ENCODE measurements around the gene IL17D.

Gene IL17D

DNA sequence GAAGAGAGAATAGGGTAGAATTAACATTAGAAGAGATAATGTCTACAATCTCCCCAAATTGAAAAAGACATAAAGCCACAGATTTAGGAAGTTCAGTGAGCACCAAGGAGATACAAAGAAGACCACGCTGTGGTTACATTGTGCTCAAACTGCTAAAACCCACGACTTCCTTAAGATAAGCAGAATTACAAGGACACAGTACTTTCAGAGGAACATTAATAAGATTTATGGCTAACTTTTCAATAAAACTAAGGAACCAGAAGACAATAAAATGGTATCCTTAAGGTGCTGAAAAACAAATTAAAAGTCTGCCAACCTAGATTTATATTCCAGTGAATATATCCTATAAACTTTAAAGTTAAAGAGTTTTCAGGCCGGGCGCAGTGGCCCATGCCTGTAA is 7.4 kb upstream of the IL17D start:
- no peak for DNase-seq

DNA sequence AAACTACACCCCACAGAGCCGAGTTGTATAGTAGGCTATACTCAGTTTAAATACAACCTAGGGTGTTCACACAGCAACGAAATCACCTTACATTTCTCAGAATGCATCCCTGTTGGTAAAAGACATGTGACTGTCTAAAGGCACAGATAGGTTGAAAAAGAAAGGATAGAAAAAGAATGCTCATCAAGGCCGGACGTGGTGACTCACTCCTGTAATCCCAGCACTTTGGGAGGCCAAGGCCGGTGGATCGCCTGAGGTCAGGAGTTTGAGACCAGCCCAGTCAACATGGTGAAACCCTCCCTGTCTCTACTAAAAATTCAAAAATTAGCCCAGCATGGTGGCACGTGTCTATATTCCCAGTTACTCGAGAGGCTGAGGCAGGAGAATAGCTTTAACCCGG is 3.8 kb upstream of the IL17D start:
- DNase-seq, result no peak

DNA sequence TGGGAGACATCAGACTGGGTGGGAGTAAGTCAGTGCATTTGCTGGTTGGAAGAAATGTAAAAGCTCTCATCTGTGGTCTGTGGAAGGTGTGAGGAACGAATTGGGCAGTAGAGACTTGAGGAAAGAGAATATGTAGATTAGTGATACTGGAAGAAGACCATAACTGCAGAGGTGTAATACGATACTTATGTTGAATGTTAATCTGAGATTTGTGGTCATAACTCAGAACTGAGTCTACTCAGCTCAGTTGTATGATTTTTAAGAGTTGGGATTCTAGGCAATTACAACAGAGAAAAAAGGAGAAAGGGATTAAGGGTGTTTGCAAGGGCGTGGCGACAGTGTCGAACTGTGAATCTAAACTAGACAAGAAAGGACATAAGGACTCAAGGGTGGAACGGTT is 3.2 kb upstream of the IL17D start:
- DNase-seq, result no peak

DNA sequence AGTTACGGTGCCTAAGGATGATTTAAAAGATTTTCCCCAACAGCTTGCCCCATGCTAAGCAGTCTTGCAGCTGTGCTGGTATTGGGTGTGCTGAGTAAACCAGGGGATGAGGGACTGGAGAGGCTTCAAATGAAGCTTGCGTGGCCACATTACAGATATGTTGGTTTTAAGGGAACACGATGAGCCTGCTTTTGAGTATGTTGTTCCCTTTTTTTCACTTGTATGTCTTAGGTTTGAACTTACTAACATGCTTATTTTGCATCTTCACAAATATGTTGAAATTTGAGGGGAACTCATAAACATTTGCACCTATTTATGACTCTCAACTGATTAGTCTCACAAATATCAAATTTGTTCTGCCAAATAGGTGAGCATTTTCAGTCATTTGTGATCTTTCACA is 2.0 kb upstream of the IL17D start:
- no peak for DNase-seq

DNA sequence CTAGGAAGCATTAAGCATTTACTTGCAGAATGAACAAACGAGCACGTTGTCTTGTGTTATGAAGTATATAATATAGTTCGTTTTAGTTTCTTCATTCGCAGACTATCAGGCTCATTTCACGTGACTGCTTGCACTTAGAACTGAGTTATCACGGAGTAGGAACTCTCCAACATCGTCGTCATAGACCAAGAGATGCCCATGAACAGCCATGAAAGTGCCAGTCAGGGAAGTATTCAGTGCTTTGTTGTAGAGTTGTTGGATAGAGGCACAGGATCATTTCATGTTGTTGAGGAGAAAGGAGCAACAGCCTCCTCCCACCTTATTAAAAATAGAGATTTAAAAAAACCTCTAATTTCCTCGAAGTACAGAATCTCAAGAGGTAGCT is 977 bp upstream of the IL17D start:
- peak; percentile 70 for DNase-seq

DNA sequence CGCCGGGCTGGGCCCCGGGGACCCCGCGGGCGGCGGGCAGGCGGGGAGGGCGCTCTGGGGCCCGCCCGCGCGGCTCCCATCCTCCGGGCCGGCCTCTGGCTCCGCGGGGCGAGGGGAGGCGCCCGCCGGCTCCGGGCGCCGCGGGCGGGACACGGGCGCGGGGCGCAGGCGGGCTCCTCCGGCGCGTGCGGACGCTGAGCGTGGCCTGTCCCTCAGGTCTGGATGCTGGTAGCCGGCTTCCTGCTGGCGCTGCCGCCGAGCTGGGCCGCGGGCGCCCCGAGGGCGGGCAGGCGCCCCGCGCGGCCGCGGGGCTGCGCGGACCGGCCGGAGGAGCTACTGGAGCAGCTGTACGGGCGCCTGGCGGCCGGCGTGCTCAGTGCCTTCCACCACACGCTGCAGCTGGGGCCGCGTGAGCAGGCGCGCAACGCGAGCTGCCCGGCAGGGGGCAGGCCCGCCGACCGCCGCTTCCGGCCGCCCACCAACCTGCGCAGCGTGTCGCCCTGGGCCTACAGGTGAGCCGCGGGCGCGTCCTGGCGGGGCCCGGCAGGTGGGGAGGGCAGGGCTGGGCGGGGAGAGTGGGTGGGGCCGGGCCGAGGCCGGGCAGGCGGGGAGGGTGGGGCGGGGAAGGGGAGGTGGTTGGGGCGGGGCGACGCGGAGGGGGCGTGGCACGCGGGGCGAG is 420 bp downstream of the IL17D start:
- DNase-seq, result peak; percentile 90

DNA sequence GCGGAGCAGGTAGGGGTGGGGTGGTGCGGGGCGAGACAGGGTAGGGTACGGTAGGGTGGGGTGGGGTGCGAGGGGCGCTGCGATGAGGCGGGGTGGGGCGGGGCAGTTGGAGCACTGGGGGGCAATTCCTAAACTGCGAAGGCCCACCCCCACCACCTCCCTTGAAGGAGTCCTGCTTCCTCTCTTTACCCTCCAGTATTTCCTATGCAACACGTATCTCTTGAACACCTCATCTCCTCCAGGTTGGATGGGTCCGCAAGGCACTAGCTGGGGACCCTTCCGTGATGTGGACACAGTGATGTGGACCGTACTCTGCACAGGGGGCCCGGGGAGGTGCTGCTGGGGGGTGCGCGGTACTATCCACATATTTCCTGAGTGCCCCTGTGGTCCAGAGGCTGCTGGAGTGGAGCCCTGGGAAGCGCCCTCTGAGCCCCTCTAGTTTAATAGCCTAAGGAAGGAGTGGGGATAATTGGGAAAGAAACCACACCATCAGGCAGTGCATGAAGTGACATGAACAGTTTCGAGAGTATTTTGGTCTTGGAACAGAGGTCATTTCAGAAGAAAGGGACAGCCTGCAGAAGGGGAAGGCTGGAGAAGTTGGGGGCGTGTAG is 1.1 kb downstream of the IL17D start:
- no peak for DNase-seq

DNA sequence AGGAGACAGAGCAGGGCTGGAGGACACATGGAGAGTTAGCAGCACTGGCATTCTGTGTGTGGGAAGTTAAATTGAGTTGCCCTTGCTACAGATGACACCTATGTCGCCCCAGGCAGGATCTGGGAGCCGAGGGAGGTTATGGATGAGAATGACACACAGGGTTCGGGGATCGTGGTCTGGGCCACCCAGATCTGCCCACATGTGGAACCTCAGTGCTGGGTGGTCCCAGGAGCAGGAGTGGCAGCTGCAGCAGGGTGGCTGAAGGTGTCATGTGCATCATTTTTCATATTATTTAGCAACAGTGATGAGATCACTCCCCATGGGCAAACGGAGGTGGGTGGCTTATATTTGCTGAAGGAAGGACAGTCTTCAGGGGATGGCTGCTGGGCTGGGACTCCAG is 3.2 kb downstream of the IL17D start:
- DNase-seq, result no peak

DNA sequence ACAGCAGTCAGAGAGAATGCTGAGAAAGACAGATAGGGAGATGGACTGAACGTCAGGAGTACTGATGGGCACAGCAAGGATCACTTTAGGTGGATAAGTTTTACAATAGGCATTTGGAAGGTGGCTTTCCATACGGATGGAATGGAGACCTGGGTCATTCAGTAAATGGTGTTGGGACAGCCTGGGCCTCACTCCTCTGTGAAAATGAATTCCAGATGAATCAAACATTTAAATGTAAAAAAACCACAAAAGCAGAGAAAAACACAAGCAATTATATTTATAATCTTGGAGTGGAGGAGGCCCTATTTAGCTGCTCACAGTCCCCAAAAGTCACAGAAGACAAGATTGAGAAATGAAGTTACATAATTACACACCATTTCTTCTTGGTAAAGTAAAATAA is 4.7 kb downstream of the IL17D start:
- DNase-seq, result no peak

DNA sequence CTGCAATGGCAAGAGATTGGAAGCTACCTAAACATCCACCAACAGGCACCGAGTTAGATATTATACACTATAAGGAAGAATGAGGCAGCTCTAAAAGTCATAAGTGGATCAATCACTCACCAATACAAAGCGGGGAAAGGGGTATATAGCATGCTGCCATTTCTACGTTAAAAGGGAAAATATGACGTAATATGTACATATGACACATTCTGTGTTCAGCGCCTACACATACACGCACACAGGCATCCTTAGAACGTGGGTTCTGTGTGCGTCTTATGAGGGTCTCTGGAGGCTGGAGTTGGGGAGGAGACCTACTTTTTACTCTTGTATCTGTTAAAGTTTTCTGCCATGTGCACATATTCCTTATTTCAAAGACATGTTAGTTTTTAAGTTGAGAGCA is 5.9 kb downstream of the IL17D start:
- no peak for DNase-seq

DNA sequence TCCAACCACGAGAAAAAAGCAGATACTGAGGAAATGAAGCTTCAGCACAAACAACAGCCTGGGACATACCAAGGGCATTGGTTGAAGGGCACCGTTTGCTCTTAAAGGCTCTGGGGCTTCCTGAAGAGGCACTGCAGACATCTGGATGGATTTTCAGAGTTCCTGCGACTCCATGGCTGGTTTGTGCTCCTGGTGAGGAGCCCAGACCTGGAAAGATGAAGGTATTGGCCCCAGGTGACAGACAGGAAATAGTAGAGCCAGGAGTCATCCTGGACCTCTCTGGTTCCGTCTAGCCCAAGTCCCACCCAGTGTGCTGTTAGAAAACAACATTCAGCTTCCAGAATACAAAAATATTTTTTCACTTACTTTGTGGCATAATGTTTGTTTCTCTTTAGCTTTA is 6.3 kb downstream of the IL17D start:
- DNase-seq, result no peak

DNA sequence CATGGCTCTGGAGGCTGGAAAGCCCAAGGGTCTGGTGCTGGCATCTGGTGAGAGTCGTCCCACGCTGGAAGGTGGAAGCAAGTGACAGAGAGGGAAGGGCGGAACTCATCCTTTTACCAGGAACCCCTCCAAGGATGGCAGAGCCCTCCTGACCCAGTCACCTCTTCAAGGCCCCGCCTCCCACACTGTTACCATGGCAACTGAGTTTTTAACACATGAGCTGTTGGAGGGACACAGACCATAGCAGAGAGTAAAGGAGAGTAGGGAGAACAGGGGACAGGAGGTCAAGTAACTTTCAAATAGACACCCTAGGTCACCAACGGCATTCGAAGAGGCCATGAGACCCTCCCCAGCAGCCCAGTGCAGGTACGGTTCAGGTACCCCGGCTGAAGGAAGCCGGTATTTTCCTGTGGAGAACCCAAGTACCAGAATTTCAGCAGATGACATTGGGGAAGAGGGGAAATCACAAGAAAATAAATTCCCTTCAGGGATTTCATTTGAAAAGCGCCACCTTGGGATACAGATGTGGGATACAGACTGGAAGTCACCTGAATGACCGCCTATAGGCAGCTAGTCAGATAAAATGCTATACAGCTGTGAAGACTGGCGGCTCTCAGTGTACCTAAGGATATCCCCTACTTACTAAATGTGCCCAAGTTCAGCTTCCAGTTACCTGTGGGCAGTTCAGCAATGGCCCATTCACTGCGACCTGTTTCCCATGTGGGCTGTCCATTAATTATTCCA is 8.0 kb downstream of the IL17D start:
- DNase-seq, result peak; percentile 57

DNA sequence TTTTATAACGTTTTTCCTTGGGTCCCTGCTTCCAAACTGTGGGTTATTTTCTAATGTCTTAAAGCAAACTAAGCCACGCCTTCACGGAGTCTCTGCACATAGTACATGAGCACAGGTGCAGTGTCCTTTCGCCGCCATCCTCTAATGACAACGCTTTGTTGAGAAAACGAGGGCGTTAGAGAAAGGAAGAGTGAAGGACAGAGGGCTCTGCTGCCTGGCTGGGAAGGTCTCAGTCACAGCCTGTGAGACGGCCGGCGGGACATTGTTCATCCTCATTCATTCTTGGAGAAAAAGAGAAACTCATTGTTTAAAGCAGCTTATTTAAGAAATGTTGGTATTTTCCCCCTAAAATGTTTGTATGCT is 9.5 kb downstream of the IL17D start:
- peak; percentile 55 for DNase-seq

DNA sequence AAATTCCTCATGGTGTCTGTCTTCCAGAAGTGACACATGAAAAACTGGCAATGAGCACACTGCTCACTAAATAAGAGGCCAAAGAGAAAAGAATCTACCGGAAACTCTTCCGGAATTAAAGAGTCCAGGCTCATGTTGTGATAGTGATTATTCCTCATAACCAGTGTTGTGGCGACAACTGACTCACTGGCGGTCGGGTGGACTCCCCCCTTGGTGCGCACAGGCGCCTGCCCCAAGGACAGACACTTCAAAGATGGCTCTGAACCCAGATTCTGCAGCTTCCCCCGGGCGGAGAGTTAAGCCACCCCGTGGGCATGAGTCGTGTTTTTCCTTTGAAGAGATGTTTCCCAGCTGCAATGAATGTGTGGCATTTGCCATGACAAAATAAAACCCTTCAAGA is 10.3 kb downstream of the IL17D start:
- no peak for DNase-seq

DNA sequence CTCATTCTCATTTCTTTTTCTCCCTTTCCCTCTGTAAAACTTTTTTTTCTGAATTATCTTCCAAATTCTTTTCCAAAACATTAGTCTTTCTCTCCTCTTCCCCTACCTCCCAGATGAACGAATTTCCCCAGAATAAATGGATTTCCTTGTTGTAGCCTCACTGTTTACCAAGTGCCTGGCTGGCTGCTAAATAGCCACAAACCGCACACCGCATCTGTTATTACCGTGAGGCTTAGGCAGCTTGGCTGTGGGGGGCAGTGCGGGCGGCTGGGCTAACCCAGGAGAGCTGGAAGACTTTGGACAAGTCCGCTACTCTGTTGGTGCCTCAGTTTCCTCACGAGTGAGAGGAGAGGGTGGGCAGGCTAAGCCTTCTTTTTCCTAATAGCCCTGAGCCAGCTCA is 10.7 kb downstream of the IL17D start:
- DNase-seq, result peak; percentile 39

DNA sequence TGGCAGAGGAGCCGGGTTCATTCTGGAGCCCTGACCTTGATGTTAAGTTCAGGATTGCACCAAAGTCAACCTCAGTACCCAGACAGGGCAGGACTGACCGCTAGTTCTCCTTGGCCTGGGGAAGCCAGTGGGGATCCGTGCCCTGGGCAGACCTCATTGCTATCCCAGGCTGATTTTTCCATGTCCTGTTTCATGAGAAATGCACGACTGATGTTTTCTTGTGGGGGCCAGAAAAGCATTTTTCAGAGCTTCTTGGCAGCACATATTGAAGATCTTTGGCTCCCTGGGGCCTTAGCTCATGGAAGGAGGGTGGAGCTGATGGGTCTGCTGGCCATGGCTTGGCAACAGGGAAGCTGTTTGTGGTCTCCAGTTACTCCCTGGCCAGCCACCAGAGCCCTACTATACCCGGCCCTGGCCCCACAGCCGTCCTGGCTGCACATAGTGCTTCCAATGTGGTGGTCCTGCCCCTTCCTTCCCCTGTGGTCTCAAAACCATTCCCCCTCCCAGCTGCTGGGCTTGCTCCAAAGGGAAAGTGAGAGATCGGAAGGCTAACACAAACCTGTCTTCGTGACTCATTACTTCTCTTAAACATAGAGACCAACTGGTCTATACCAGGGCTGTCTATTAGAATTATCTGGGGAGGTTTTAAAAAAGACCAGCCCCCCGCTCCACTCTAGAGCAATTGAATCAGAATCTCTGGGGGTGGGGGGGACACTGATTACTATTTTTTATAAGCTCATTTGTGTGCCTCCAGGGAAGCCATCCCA is 11.2 kb downstream of the IL17D start:
- DNase-seq, result peak; percentile 73

DNA sequence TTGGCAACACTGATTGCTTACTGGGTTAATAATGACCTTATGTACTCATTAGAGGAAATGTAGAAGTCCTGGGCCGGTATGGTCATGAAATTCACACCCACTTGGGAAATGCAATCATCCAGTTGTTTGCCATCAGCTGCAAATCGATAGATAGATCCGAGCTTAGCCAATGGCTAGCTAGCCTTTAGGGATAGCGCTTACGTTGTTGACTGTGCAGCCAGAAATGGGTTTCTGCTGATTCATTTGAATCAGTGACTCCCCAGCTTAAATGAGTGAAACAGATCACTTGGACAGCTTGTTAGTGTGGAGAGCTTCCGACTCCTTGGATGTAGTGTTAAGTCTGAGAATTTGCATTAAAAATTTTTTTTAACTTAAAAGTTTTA is 11.8 kb downstream of the IL17D start:
- DNase-seq, result no peak

DNA sequence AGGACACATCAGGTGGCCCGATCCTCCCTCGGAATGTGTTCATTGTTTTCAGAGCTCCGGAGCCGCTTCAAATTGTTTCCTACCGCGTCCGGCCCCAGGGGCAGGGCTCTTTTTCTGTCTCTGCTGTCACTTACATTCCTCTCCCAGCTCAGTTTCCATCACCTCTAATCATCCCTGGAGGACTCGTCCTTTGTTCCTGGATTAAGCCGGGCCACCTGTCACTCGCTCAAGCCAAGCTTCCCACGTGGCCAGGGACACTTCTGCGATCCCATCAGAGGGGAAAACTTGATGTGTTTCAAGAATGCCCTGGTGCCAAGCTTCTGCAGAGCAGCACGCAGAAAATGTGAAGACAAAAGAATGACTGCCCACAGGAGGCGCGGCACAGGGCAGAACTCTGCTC is 13.5 kb downstream of the IL17D start:
- DNase-seq, result peak; percentile 91

DNA sequence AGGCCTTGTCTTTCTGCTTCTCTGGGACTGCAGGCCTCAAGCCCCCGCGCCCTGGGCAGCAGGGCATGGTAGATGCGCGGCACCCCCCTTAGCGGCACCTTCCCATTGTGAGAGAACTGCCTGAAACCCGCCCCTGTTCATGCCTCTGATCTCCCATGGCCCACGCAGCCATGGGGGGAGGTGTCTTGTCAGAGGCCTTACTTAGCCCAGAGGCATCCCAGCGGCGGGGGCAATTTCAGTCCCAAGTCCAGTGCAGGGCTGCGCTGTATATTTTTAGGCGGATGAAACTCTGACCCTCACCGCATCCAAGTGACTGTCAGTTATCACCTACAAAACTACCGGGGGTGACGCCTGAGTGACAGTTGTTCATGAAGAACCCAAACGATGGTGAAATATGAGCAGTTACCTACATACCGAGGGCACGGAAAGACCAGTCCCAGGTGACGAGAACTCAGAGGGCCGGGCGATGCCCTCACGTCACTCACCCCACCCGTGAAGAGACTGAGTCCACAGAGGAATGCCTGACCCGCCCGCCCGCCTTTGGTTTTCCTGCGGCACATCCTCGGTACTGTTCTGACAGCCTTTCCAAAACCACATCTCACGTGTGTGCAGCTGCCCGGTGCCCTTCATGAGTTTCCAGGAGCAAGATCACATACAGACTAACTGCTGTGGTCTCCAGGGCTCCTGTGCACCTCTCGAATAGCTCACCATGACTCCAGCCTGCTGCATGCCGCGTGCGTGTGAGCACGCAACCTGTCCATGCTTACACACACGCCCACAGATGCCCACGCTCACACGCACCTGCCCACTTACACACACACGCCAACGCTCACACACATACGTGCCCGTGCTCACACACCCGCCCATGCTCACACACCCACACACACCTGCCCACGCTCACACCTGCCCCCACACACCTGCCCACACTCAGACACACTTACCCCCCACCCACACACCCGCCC is 14.4 kb downstream of the IL17D start:
- no peak for DNase-seq

DNA sequence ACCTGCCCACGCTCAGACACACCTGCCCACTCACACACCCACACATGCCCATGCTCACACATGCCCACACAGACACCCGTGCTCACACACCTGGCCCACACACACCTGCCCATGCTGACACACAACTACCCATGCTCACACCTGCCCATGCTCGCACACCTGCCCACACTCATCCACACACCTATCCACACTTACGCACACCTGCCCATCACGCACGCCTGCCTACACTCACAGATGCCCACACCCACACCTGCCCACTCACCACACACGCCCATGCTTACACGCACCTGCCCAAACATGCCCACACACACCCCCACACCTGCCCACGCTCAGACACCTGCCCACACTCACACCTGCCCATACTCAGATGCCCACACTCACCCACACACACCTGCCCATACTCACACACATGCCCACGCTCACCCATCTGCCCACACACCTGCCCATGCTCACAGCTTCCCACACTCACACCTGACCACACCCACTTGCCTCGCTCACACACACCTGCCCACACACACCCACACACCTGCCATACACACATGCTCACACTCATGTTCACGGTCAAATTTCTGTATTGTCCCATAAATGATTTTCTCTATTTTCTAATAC is 15.6 kb downstream of the IL17D start:
- no peak for DNase-seq

DNA sequence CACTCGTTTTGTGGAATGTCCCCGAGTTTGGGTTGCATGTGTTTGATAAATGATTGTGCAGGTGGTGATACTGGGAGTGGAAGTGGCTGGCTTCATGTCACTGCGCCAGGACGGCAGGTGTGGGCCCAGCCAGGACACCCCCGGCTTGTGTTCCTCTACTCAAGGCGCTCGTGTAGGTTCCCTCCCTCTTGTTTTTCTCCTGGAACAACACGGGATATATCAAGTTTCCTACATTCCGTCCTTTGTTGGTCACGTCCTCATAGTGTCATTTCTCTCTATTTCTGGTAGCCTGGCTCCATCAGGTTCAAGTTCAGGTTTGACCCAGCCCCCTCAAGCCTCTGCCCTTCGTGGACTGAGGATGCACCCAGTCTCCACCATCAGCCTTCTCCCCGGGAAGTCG is 16.3 kb downstream of the IL17D start:
- no peak for DNase-seq

DNA sequence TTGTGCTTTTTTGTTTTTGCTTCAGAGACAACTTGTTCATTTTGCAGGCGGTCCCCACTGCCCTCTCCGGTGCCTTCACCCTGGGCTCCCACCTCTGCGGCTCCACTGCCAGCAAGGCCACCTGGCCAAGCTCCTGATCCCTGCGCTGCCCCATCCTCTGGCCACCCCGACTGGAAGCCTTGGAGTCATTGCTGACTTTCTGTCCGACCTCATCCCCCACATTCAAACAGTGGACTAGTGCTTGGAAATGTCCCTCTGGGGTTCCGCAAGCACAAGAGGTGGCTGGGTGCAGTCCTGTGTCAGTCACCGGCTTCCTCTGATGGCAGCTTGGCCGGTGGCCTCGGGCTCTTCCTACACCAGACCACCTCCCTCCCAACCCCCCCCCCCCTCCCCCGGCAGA is 17.0 kb downstream of the IL17D start:
- DNase-seq, result no peak
